Left colon (tissue), 2 donors: ENCODE results near the gene BDNF. TPM values are rescaled to one million over a fixed set of nuclear protein-coding genes. Genes with fewer than 3 reads are reported as not detected.
"Not testable (repeated sequence)": the region's sequence is repeated elsewhere in the genome, so short reads cannot be mapped to it uniquely, and the experiment has no call there.

ENCODE experiments used
- ATAC-seq: fragments of 200-7000 bp; cut with Tn5 transposase; one replicate; pipeline ENCODE4 v1.9.1; 2020; ENCODE audit warnings: mild to moderate bottlenecking, moderate library complexity
- DNase-seq, 2 donors: peaks; one replicate each; pipeline ENCODE4 v3.0.0-alpha.2; 2020
- intact Hi-C, 2 donors: fragments of 100-400 bp; cut with DNase I in 1 of 2; cut with micrococcal nuclease in 1 of 2; formaldehyde crosslinking; loops; one replicate each; pipeline versions ENCODE4 v1.11.2 to v1.14.0; 2022; cut with DNase I, micrococcal nuclease
- long read RNA-seq: library from polyadenylated mRNA; unstranded; transcript quantifications from one replicate; pipeline ENCODE4 v2.0.0, GENCODE V29; 2021
- total RNA-seq, 2 donors: library from RNA; stranded (reverse); fragmentation: NEBNext Ultra II Directional; extraction: Animal tissue kit (Norgen Biotek cat#: 25700); gene quantifications; one replicate each; pipeline ENCODE4 v1.2.1, GENCODE V29; 2021
- donor health status: DM: no; HTN: no; CAD: no.
- donor health status: DM: yes; HTN: yes; CAD: no.

BDNF gene
- total RNA-seq = under 1 TPM; 0.11 to 0.15 TPM
- long read RNA-seq = 0 reads

DNA sequence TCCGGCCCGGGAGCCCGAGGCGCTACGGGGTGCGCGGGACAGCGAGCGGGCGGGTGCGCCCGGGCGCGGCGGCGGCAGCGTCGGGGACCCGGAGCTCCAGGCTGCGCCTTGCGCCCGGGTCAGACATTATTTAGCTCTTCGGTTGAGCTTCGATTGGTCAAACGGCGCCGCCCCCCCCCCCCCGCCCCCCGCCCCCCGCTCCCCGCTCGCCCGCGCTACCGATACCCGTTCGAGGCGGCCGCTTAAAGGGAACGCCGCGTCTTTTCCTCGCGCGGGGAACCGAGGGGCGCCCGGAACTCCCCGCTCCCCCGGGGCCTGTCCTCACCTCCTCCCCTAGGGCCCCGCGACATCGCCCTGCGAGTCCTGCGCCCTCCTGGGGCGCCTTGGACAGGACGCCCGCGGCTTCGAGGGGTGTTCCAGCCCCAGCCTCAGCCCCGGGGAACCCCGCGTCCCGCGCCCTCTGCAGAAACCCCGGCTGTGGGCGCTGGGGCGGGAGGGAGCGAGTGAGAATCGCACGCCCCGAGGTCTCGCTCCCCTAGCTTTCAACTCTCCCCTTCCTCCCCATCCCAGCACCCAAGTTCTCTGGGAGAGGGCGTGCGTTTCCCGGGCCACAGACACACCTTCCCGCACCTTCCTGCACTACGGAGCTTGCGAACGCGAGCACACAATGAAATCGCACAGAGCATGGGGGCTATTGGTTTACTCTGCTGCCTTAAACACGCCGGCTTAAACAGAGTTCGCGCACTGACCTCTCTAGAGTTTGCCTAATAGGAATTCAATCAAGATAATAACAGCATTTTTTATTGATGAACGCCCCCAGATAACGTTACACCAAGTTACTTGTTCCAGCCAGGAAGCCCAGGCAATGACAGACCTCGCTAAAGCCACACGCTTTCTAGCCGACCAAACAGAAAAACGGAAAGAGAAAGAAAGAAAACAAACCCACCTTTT, at the start of gene BDNF:
Gene BDNF, minus strand, starts transcription at position 105 of the 951 bp plus-strand sequence. CDS start 41,891 bp downstream, outside the sequence.
- intact Hi-C loops = loop anchor here in 1 of 2 donors (10.0 kb wide), 1 partner anchor 404 kb away; the partner anchor contains the start of genes KIF18A and METTL15
- DNase-seq = peak in 1 of 2 donors; percentile 22

DNA sequence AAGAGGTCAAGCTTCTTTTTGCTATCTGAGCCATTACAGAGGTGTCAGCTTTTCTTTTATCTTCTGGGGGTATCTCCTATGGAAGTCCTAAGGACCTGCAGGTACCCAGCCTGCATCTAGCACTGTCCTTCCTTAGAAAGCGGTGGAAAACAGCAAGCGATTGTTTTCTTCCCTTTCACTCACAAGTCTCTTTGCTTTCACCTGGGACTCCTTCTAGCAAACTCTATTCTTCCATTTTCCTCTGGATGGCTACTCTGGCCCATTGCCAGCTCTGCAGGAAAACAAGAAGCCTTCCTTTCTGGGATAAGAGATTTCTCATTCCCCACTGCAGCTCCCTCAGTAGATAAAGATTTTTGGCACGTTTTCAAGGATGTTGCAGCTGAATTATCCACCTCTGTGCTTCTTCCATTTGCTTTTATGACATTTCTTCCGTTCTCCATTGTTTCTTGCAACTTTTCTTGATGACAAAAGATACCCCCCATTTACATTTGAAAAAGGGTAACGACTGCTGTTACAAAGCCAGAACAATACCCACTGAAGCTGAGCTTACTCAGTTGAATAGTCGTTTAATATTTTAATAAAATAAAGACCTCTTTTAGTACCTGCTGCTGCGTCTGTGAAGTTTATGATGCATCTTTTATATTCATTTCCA, 40.2 kb upstream of the BDNF start:
- intact Hi-C loops = no loop called here
- no peak for ATAC-seq
- DNase-seq = no peak

More for the DNA sequence above, at the start of gene BDNF:
- ATAC-seq = peak; percentile 68

DNA sequence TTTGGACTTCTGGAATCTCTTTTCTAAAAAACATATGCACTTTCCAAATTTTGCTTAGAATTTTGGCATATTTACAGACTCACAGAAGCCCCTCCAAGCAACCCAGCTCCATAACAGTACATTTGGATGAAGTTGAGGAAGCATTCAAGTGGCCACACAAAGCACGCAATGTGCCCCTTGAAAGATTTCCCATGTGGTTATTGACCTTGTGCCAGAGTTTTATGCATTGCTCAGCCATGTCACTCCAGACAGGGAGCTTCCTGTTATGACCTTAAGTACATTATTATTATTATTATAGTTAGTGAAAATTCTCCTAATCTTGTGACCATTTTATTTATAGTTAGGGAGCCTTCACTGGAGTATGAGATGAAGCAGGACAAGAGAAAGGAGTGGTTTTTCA, 35.0 kb upstream of the BDNF start:
- no peak for ATAC-seq
- intact Hi-C loops = no loop called here

DNA sequence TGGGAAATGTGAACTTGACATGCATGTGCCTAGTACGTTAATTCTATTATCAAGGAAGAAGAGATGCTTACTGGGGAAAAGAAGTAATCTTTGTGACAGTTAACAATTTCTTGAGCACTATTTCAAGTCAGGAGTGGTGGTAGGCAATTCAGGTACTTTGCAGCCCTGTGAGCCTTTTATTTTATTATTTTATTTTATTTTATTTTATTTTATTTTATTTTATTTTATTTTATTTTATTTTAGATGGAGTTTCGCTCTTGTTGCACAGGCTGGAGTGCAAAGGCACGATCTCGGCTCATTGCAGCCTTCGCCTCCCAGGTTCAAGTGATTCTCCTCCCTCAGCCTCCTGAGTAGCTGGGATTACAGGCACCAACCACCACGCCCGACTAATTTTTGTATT, 31.5 kb upstream of the BDNF start:
- intact Hi-C loops, ATAC-seq, DNase-seq: not testable (repeated sequence)

More for the DNA sequence above, 35.0 kb upstream of the BDNF start:
- DNase-seq = no peak

DNA sequence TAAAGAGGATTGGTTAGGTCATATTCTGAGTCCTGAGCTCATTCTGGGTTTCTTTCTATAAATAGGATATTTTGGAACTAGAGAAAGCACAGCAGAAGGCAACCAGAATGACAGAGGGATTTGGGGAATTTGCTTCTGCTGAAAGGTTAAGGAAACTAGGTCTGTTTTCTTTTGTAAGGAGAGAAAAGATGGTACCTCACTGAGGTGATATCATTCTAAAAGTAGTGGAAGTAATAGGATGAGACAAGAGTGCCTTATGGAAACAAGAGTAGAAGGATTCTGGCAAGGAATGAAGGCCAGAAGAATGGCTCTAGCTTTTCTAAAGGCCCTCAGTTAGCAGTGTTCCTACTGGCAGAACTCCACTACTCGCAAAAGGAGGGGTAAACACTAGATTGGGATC, 26.7 kb upstream of the BDNF start:
- intact Hi-C loops = no loop called here
- DNase-seq (no peak), ATAC-seq (no peak)

DNA sequence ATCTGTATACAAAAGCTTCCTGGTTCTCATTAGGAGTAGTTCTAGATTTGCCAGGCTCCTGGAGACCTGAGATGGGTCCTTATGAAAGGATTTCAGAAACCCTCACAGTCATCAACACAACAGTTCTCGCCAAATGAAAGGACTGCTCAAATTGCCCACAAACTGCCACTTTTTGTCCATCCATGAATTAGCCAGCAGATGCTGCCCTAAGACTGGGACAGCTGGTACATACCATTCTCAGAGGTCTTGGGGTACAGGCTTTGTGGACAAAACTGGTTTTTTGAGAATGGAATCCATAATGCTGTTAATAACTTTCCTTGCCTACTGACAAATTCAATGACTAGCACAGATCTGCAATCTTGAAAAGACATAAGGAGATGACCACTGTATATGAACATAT, 23.4 kb upstream of the BDNF start:
- DNase-seq = no peak
- intact Hi-C loops = no loop called here
- no peak for ATAC-seq

DNA sequence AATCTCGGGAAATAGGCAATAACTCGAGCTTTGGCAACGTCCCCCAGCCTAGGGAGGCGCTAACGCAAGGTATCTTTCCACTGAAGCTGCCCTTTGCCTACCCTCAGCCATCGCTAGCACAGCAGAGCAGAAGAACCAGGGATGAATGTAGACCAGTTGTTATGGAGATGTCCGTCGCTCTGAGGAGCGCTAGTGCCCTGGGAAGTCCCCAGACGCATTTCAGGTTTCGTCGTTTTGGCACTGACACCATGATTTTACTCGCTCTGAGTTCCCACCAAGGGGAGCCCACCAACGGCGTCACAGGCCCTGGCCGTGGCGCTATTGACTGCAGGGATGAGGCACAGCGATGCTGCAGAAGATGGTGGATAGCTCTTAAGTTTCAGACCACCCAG, 22.7 kb upstream of the BDNF start:
- intact Hi-C loops = no loop called here
- ATAC-seq = no peak
- DNase-seq = no peak

DNA sequence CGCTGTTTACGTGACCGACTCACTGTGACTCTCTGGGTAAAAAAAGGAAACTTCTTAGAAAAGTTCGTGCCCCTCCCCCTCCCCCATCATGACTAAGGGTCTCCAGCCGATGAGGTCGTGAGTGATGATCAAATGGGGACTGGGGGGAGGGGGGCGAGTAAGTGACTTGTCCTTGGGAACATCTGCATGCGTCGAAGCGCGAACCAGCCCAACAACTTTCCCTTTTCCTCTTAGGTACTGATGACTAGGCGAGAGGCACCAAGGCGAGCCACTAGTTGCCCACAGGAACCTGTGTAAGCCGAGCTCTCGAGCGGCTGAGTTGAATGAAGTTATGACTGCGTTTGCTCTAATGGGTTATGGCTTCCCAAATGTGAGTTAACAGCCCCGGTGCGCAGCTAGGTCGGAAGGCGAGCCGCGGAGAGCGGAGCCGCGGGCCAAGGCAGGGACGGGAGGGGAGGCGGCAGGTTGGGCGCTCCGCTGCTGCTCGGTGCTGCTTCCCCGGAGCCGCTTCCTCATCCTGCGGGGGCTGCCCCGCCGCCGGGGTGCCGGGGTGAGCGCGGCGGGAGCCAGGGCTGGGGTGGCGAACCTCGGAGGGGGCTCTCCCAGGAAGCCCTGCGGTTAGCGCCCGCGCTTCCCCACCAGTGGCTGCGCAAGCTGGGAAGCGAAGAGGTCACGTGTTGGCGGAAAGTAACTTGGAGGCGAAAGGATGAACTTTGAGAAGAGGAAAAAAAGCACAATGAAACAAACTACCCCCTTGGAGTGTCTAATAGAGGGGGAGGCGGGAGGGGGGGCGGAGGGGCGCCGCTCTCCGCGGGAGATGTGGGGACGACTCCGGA, 22.1 kb upstream of the BDNF start:
- intact Hi-C loops = no loop called here
- ATAC-seq (peak; percentile 39), DNase-seq (peak in 1 of 2 donors; percentile 11)

DNA sequence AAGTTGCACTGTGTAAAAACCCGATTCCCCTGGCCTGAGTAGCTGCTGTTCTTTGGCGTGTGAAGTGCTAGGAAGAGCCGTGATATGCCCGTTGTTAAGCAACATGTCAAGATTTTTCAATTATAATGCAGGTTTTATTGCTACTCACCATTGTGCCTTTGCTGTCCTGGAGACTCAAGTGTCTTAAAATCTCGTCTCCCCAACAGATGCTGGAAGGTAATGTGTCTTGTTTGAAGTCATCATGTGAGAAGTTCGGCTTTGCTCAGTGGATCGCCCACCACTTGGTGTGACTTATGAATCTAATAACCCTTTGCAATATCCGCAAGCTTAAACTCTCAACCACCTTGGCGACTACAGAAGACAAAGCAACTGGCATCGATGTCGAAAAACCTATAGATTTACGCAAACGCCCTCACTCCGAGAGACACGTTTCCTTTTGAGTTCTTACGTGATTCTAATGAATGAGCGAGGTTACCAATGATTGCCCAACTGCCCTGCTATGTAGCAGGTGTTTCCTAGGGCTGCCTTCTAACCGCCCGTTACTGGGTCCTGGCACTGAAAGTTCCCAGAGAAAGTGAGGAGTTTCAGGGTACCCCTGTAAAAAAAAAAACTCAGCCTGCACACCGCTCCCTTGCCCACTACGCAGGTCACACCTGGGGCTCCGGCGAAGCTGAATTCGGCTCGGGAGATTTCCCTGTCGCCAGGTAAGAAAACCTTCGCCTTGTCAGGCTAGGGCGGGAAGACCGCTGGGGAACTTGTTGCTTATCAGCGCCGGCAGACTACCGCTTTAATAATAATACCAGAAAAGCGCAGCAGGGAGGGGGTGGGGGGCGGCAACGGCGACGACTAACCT, 21.2 kb upstream of the BDNF start:
- no peak for ATAC-seq
- intact Hi-C loops = no loop called here

DNA sequence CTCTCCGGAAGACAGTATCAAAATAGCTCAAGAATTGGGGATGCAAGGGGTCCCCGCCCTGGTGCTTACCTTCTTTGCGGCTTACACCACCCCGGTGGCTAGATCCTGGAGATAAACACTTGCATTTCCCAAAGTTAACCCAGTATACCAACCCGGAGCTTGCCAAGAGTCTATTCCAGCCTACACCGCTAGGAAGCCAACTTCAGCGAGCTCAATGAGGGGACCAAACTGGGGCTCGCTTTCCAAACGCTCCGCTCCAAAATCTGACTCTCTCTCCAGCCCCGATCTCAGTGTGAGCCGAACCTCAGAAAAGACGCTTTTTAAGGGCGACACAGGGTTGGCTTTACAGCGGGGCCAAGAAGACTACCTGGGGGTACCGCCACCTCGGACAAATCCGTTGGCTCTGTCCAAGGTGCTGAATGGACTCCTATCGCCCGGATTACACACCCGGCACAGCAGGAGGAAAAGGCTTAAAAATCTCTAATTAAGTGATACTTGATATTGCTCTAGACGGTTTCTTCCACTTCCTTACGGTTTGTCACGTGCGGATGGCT, 20.1 kb upstream of the BDNF start:
- intact Hi-C loops = no loop called here
- DNase-seq = peak in 1 of 2 donors; percentile 42
- ATAC-seq = no peak

More for the DNA sequence above, 21.2 kb upstream of the BDNF start:
- DNase-seq = no peak

DNA sequence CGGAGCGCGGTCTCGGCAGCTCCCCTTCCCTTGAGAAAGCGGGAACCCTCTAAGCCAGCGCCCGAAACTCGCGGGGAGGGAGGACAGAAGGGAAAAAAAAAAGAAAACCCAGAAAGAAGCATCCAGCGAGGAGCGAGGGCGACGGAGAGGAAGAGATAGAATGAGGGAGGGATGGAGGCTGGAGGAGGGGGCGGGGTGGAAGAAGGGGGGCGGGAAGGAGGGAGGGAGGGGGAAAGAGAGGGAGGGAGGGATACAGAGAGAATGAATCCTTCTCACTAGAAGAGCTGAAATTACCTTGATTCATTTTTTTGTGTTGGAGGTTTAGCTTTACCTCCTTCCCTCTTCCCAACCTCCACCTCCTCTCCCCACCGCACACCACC, 19.3 kb upstream of the BDNF start:
- intact Hi-C loops = no loop called here
- DNase-seq (no peak), ATAC-seq (no peak)

DNA sequence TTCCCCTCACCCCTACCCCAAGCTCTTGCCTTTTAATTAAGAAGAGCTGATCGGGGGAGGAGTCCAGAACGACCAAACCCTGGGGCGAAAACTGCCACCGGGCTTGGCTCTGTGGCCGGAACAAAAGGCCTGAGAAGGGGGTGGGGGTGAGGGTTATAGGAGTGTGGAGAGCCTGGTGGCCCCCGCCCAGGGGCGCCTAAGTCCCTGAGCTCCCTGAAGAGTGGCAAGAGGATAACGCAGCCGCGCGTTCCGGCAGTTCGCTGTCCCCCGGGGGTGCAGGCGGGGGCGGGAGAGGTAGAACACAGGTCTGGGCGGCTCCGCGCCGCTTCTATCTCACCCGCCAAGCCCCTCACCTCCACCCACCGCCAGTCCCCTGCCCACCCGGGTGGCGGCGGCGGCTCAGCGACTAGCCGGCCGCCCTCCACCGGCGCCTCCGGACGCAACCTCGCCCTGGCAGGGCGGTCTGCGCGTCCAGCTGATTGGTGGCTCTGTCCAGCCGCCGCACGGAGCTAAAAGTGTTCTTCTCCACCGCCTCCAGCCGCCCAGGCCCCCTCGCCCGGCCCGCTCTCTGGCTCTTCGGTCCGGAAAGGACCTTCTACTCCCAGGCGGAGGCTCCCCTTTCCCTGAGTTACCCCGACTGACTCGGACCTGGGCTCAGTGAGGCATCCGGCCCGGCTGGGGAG, 18.7 kb upstream of the BDNF start:
- peak in 1 of 2 donors; percentile 33 for DNase-seq
- peak; percentile 72 for ATAC-seq
- intact Hi-C loops = no loop called here

DNA sequence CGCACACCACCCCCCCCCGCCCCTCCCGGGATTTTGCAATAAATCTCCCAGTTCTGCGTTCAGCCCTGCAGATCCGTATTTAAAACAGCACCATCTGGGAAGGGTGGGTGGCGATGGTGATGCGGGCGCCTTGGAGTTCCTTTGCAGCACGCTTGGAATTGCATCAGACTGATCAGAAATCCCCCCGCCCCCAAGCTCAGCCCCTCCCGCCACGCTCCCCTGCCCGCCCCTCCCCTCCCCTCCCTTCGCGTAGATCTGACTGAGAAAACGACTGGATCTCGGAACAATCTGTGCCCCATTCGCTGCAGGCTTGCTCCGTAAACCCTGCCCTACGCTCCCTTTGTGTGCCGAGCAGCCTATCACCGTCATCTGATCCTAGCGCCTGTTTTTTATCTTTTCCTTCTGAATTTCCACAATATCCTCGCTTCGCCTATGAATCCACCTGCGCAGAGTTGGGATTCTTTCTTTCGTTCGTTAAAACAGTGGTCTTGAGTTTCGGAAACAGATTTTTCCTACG, 18.1 kb upstream of the BDNF start:
- ATAC-seq = peak; percentile 61
- DNase-seq = peak in 1 of 2 donors; percentile 10

DNA sequence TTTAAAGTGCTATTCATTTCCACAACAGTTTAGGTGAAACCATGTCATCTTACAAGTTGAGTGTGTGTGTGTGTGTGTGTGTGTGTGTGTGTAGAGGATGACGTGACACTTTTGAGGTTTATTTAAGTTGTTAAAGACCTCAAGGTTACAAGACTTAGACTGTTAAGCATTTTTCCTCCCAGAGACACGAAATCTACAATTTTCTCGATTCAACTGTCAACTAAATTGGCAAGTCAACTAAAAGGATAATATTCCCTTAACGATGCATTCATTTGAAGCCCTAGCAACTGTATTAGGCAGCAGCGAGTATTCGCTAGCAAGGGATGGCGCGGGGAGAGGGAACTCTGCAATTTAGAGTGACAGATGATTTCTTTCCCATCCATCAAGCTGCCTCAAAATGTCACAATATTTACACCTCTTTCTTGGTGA, 17.6 kb upstream of the BDNF start:
- DNase-seq = no peak
- intact Hi-C loops = no loop called here
- ATAC-seq = no peak

More for the DNA sequence above, 18.1 kb upstream of the BDNF start:
- intact Hi-C loops = no loop called here

DNA sequence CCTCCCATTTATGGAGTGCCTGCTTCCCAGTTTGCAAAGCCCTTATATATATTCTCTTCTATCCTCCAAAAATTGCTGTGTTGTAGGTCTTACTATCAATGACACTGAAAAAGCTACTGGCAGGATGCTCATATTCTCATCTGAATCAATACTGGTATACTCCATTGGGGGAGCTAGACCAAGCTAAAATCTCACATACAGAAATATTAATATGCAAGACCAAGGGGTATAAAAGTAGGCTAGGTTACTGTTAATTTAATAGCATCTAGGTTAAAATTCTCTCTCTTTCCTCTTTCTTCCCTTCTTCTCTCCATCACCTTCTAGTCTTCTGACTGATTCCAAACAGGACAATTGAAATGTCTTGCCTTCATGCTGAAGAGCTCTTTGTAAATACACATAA, 17.1 kb upstream of the BDNF start:
- DNase-seq (no peak), ATAC-seq (no peak)
- intact Hi-C loops = no loop called here

DNA sequence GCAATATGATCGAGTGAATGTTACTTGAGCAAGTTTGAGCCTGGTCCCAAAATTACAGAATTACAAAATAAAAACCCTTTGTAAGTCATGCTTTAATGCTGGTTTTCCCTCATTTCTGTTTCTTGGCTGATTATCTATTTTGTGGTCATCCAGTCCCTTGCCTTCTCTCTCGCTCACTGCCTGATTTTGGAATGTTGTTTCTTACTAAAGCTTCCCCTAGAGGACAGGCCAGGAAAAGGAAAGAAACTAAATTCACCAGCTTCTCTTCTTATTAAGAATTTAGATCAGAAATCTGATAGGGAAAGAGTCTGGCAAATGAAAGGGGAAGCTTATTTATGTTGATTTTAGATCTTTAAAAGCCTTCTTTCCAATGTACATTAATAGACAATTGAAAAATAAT, 16.6 kb upstream of the BDNF start:
- intact Hi-C loops = no loop called here
- no peak for ATAC-seq
- DNase-seq = no peak

DNA sequence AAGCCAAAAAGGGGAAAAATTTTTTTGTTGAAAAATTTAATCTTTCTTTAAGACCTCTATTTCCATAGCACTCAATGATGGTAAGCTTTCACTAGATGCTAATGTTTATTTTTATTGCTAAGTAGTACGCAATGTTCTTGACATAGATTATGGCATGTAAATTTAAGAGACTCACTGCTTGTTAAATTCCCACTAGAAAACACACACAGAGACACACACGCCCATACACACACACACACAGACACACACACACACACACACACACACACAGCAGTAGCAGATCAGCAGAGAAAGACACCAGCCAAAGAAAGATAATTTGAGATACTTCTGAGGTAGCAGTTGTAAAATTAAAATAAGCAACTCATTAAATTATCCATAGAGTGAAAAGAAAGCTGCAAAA, 16.0 kb upstream of the BDNF start:
- ATAC-seq = no peak
- no peak for DNase-seq
- intact Hi-C loops = no loop called here
